ENCODE measurements around the gene NCCRP1.

Gene NCCRP1

GRCh38 chr19:39177736-39178135 lies 19.0 kb upstream of the NCCRP1 start:
- no peak overlapping the region for H3K4me3 ChIP-seq (ENCODE audit: severe bottlenecking)
- no peaks in the 10 kb centered on the region for H3K27me3 ChIP-seq (ENCODE audit: insufficient read depth, poor library complexity, severe bottlenecking)
- H3K9me3 ChIP-seq (ENCODE audit: severe bottlenecking), result no peaks in the 10 kb centered on the region
- H3K36me3 ChIP-seq (ENCODE audit: low read depth), result peaks cover 12% of the 10 kb centered on the region
- no peak overlapping the region for H3K27ac ChIP-seq (ENCODE audit: poor library complexity, severe bottlenecking)
- H3K4me1 ChIP-seq (ENCODE audit: insufficient read depth, poor library complexity, severe bottlenecking), result no peaks in the 10 kb centered on the region
- TF ChIP-seq CTCF (IDR thresholded peaks at IDR 0.05; ENCODE audit: poor library complexity, severe bottlenecking), result no peak
- DNase-seq (ENCODE audit: low spot score) (no peak), ATAC-seq (ENCODE audit: low read depth) (no peak)

GRCh38 chr19:39178296-39179006 lies 18.3 kb upstream of the NCCRP1 start:
- H3K36me3 ChIP-seq (ENCODE audit: low read depth), result peaks cover 12% of the 10 kb centered on the region
- H3K4me1 ChIP-seq (ENCODE audit: insufficient read depth, poor library complexity, severe bottlenecking), result no peaks in the 10 kb centered on the region
- no peaks in the 10 kb centered on the region for H3K27me3 ChIP-seq (ENCODE audit: insufficient read depth, poor library complexity, severe bottlenecking)
- no peaks in the 10 kb centered on the region for H3K9me3 ChIP-seq (ENCODE audit: severe bottlenecking)
- H3K27ac ChIP-seq (ENCODE audit: poor library complexity, severe bottlenecking), result no peak overlapping the region
- H3K4me3 ChIP-seq (ENCODE audit: severe bottlenecking), result no peak overlapping the region
- ATAC-seq (ENCODE audit: low read depth) (no peak), DNase-seq (ENCODE audit: low spot score) (peak; percentile 59)
- no peak for TF ChIP-seq CTCF (IDR thresholded peaks at IDR 0.05; ENCODE audit: poor library complexity, severe bottlenecking)

- H3K4me3 ChIP-seq (ENCODE audit: severe bottlenecking), result no peak overlapping the region
- ATAC-seq (ENCODE audit: low read depth), result no peak
- H3K36me3 ChIP-seq (ENCODE audit: low read depth), result peaks cover 12% of the 10 kb centered on the region
- no peak overlapping the region for H3K27ac ChIP-seq (ENCODE audit: poor library complexity, severe bottlenecking)
- no peaks in the 10 kb centered on the region for H3K27me3 ChIP-seq (ENCODE audit: insufficient read depth, poor library complexity, severe bottlenecking)
- peak; percentile 34 for DNase-seq (ENCODE audit: low spot score)
- TF ChIP-seq CTCF (IDR thresholded peaks at IDR 0.05; ENCODE audit: poor library complexity, severe bottlenecking), result no peak
- no peaks in the 10 kb centered on the region for H3K4me1 ChIP-seq (ENCODE audit: insufficient read depth, poor library complexity, severe bottlenecking)
- no peaks in the 10 kb centered on the region for H3K9me3 ChIP-seq (ENCODE audit: severe bottlenecking)
These were observed 17.0 kb upstream of the NCCRP1 start for GRCh38 chr19:39179754-39180153.

- peaks cover 12% of the 10 kb centered on the region for H3K36me3 ChIP-seq (ENCODE audit: low read depth)
- no peaks in the 10 kb centered on the region for H3K4me1 ChIP-seq (ENCODE audit: insufficient read depth, poor library complexity, severe bottlenecking)
- no peak overlapping the region for H3K4me3 ChIP-seq (ENCODE audit: severe bottlenecking)
- no peaks in the 10 kb centered on the region for H3K27me3 ChIP-seq (ENCODE audit: insufficient read depth, poor library complexity, severe bottlenecking)
- H3K27ac ChIP-seq (ENCODE audit: poor library complexity, severe bottlenecking), result no peak overlapping the region
- H3K9me3 ChIP-seq (ENCODE audit: severe bottlenecking), result no peaks in the 10 kb centered on the region
- no peak for TF ChIP-seq CTCF (IDR thresholded peaks at IDR 0.05; ENCODE audit: poor library complexity, severe bottlenecking)
- DNase-seq (ENCODE audit: low spot score) (no peak), ATAC-seq (ENCODE audit: low read depth) (no peak)
These were observed 16.0 kb upstream of the NCCRP1 start for GRCh38 chr19:39180749-39181148.

- H3K4me1 ChIP-seq (ENCODE audit: insufficient read depth, poor library complexity, severe bottlenecking), result no peaks in the 10 kb centered on the region
- H3K9me3 ChIP-seq (ENCODE audit: severe bottlenecking), result no peaks in the 10 kb centered on the region
- peaks cover 12% of the 10 kb centered on the region; the same call in 1 of the 2 replicates for H3K36me3 ChIP-seq (ENCODE audit: low read depth)
These were observed 15.1 kb upstream of the NCCRP1 start for GRCh38 chr19:39181500-39182173.

More at GRCh38 chr19:39181500-39182173, 15.1 kb upstream of the NCCRP1 start:
- Histone ChIP-seq H3K27ac (ENCODE audit: poor library complexity, severe bottlenecking) (no peak overlapping the region), H3K4me3 (ENCODE audit: severe bottlenecking) (no peak overlapping the region), H3K27me3 (ENCODE audit: insufficient read depth, poor library complexity, severe bottlenecking) (no peaks in the 10 kb centered on the region)
- ATAC-seq (ENCODE audit: low read depth) (no peak), DNase-seq (ENCODE audit: low spot score) (no peak)
- TF ChIP-seq CTCF (IDR thresholded peaks at IDR 0.05; ENCODE audit: poor library complexity, severe bottlenecking), result no peak

Data from RWPE2 (cell line).